HG02885 (cell line): ENCODE results near the gene FNDC11.

Experiments used
- ATAC-seq: cut with Tn5 transposase; IDR thresholded peaks from one replicate; pipeline ENCODE4 v1.9.1; 2021; ENCODE audit warnings: mild to moderate bottlenecking; ENCODE audit not compliant: unreplicated experiment, poor library complexity

FNDC11 gene

GRCh38 chr20:63539092-63539430 lies 14.9 kb upstream of the FNDC11 start:
- no peak for ATAC-seq

GRCh38 chr20:63539441-63540370 lies 14.3 kb upstream of the FNDC11 start:
- ATAC-seq = no peak

- no peak for ATAC-seq
Measured at GRCh38 chr20:63540417-63541186, 13.4 kb upstream of the FNDC11 start.

- no peak for ATAC-seq
Measured at GRCh38 chr20:63541371-63541770, 12.6 kb upstream of the FNDC11 start.

GRCh38 chr20:63542031-63542559 lies 11.9 kb upstream of the FNDC11 start:
- ATAC-seq = no peak

GRCh38 chr20:63542696-63543095 lies 11.3 kb upstream of the FNDC11 start:
- no peak for ATAC-seq

- no peak for ATAC-seq
Measured at GRCh38 chr20:63543131-63543530, 10.8 kb upstream of the FNDC11 start.

- ATAC-seq = no peak
Measured at GRCh38 chr20:63543733-63544132, 10.2 kb upstream of the FNDC11 start.

- no peak for ATAC-seq
Measured at GRCh38 chr20:63544241-63544957, 9.6 kb upstream of the FNDC11 start.

GRCh38 chr20:63544958-63545516 lies 8.9 kb upstream of the FNDC11 start:
- no peak for ATAC-seq

- ATAC-seq = no peak
Measured at GRCh38 chr20:63545814-63546213, 8.1 kb upstream of the FNDC11 start.

- ATAC-seq = no peak
Measured at GRCh38 chr20:63546256-63546955, 7.6 kb upstream of the FNDC11 start.

GRCh38 chr20:63546956-63547724 lies 6.8 kb upstream of the FNDC11 start:
- ATAC-seq = no peak

- no peak for ATAC-seq
Measured at GRCh38 chr20:63547725-63548480, 6.1 kb upstream of the FNDC11 start, which contains the start of gene SRMS. TSS of gene SRMS (minus strand) at chr20:63547749. CDS start at chr20:63547463, 286 bp downstream.

GRCh38 chr20:63548542-63548941 lies 5.4 kb upstream of the FNDC11 start:
- ATAC-seq = no peak

- no peak for ATAC-seq
Measured at GRCh38 chr20:63549019-63549418, 4.9 kb upstream of the FNDC11 start.

- no peak for ATAC-seq
Measured at GRCh38 chr20:63549679-63550282, 4.2 kb upstream of the FNDC11 start.

- no peak for ATAC-seq
Measured at GRCh38 chr20:63551068-63551467, 2.9 kb upstream of the FNDC11 start.
